Stimulated activated CD4-positive, alpha-beta T cell treated with anti-CD3 and anti-CD28 coated beads, Interleukin-15, amount 100 ng/mL, for 48 hours (primary cell): ENCODE results near the gene CAPZA3.
"Not testable (repeated sequence)": the region's sequence is repeated elsewhere in the genome, so short reads cannot be mapped to it uniquely, and the experiment has no call there.

ENCODE experiments used
- DNase-seq, 2 donors: peaks; one replicate each; pipeline ENCODE4 v3.0.0-alpha.2; 2020; ENCODE audit warnings: low read depth in 2 of 2

Gene CAPZA3

GRCh38 chr12:18753481-18754123 is 15.7 kb downstream of the CAPZA3 start:
- DNase-seq: no peak

- no peak for DNase-seq
Observed at GRCh38 chr12:18754124-18754707, 16.3 kb downstream of the CAPZA3 start.

- DNase-seq: no peak
Observed at GRCh38 chr12:18755341-18755740, 17.4 kb downstream of the CAPZA3 start.

GRCh38 chr12:18766479-18766878 is 28.6 kb downstream of the CAPZA3 start:
- not testable (repeated sequence) for DNase-seq

- no peak for DNase-seq
Observed at GRCh38 chr12:18782827-18783226, 44.9 kb downstream of the CAPZA3 start.

GRCh38 chr12:18785465-18785864 is 47.5 kb downstream of the CAPZA3 start:
- DNase-seq: not testable (repeated sequence)
